ENCODE results near the gene ABHD17C.

DNA sequence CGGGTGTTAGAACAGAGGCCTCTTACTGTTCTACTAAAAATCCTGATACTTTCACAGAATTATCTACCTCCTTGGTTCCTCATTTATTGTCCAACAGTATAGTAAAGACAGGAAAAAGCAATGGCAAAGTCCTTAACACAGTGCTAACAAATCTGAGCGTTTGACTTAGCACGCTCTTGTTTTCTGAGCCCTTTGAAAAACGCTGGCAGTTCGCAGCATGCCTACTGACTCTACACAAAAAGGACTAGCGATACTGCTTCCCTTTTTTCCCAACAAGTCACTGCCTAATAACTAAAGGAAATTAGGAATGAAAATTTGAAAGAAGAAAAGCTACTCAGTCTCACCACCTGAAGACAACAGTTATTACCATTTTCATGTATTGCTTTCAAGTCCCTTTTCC is 49.3 kb downstream of the ABHD17C start:
- TF ChIP-seq, protein P1, sequence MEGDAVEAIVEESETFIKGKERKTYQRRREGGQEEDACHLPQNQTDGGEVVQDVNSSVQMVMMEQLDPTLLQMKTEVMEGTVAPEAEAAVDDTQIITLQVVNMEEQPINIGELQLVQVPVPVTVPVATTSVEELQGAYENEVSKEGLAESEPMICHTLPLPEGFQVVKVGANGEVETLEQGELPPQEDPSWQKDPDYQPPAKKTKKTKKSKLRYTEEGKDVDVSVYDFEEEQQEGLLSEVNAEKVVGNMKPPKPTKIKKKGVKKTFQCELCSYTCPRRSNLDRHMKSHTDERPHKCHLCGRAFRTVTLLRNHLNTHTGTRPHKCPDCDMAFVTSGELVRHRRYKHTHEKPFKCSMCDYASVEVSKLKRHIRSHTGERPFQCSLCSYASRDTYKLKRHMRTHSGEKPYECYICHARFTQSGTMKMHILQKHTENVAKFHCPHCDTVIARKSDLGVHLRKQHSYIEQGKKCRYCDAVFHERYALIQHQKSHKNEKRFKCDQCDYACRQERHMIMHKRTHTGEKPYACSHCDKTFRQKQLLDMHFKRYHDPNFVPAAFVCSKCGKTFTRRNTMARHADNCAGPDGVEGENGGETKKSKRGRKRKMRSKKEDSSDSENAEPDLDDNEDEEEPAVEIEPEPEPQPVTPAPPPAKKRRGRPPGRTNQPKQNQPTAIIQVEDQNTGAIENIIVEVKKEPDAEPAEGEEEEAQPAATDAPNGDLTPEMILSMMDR (IDR thresholded peaks at IDR 0.05) = no peak
- no peak for TF ChIP-seq POLR2A (IDR thresholded peaks at IDR 0.05)
